Measurements from ENCODE around the gene PGGT1B. TPM values are rescaled to one million over a fixed set of nuclear protein-coding genes. Genes with fewer than 3 reads are reported as not detected.
A peak's percentile ranks its signal among the peaks of the same experiment; 100 is the strongest.
"Not testable (repeated sequence)": the region's sequence is repeated elsewhere in the genome, so short reads cannot be mapped to it uniquely, and the experiment has no call there.

Gene PGGT1B
- polyA plus RNA-seq, 2 donors = 2.0 to 5.9 TPM

GRCh38 chr5:115263078-115263380 lies 352 bp upstream of the PGGT1B start:
- Histone ChIP-seq H3K4me1 (ENCODE audit: control insufficient read depth in 2 of 2, insufficient read depth in 2 of 2, low read length in 1 of 2) (no peaks in the 10 kb centered on the region), H3K36me3 (ENCODE audit: control insufficient read depth in 2 of 2, insufficient read depth in 2 of 2, low read length in 1 of 2) (no peaks in the 10 kb centered on the region), H3K4me3 (ENCODE audit: low read depth in 1 of 2, low read length in 2 of 2) (peak overlapping the region; percentile 87 to 99), H3K9me3 (ENCODE audit: control insufficient read depth in 2 of 2, insufficient read depth in 1 of 2, low read depth in 1 of 2, low read length in 1 of 2) (no peaks in the 10 kb centered on the region), H3K27me3 (ENCODE audit: control insufficient read depth in 1 of 2, insufficient read depth in 2 of 2, low read length in 2 of 2) (no peaks in the 10 kb centered on the region), H3K27ac (ENCODE audit: low read depth in 2 of 2, low read length in 1 of 2) (peak overlapping the region; percentile 82 to 91)
- 45 to 49% methylated on average over 7 of the region's 7 CpGs for WGBS, 2 donors

GRCh38 chr5:115262011-115262320 lies 711 bp downstream of the PGGT1B start:
- no peaks in the 10 kb centered on the region for H3K27me3 ChIP-seq (ENCODE audit: control insufficient read depth in 1 of 2, insufficient read depth in 2 of 2, low read length in 2 of 2)
- WGBS, 2 donors = 1 to 4% methylated on average over 8 of the region's 8 CpGs
- H3K27ac ChIP-seq (ENCODE audit: low read depth in 2 of 2, low read length in 1 of 2) = peak overlapping the region; percentile 82 to 91
- H3K4me1 ChIP-seq (ENCODE audit: control insufficient read depth in 2 of 2, insufficient read depth in 2 of 2, low read length in 1 of 2) = no peaks in the 10 kb centered on the region
- H3K4me3 ChIP-seq (ENCODE audit: low read depth in 1 of 2, low read length in 2 of 2) = peak overlapping the region; percentile 87 to 99
- no peaks in the 10 kb centered on the region for H3K9me3 ChIP-seq (ENCODE audit: control insufficient read depth in 2 of 2, insufficient read depth in 1 of 2, low read depth in 1 of 2, low read length in 1 of 2)
- H3K36me3 ChIP-seq (ENCODE audit: control insufficient read depth in 2 of 2, insufficient read depth in 2 of 2, low read length in 1 of 2) = peaks cover 0 to 2% of the 10 kb centered on the region in 2 donors

DNA sequence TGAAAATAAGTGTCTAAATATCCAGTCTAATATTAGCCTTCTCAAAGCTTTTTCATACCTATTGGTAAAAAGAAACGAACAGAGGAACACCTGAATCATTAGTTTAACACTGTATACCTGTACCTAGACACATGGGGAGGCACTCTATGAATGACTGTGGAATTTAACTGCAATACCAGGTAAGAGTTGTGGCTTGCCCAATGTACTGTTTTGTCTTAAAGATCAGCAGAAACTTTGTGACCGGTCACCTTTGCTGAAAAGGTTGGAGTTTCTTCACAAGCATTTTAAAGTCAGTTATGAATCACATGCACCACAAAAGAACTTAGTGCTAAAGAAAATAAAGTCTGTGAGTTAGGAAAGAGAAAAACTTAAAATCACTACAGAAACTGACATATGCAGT lies 2.4 kb downstream of the PGGT1B start:
- WGBS, 2 donors = 78 to 80% methylated on average over 2 of the region's 2 CpGs
- no peaks in the 10 kb centered on the region for H3K27me3 ChIP-seq (ENCODE audit: control insufficient read depth in 1 of 2, insufficient read depth in 2 of 2, low read length in 2 of 2)
- H3K4me1 ChIP-seq (ENCODE audit: control insufficient read depth in 2 of 2, insufficient read depth in 2 of 2, low read length in 1 of 2) = no peaks in the 10 kb centered on the region
- H3K4me3 ChIP-seq (ENCODE audit: low read depth in 1 of 2, low read length in 2 of 2) = no peak overlapping the region
- peaks cover 0 to 2% of the 10 kb centered on the region in 2 donors for H3K36me3 ChIP-seq (ENCODE audit: control insufficient read depth in 2 of 2, insufficient read depth in 2 of 2, low read length in 1 of 2)
- no peak overlapping the region for H3K27ac ChIP-seq (ENCODE audit: low read depth in 2 of 2, low read length in 1 of 2)
- no peaks in the 10 kb centered on the region for H3K9me3 ChIP-seq (ENCODE audit: control insufficient read depth in 2 of 2, insufficient read depth in 1 of 2, low read depth in 1 of 2, low read length in 1 of 2)

GRCh38 chr5:115257981-115258380 lies 4.7 kb downstream of the PGGT1B start:
- Histone ChIP-seq H3K36me3 (ENCODE audit: control insufficient read depth in 2 of 2, insufficient read depth in 2 of 2, low read length in 1 of 2) (peaks cover 0 to 2% of the 10 kb centered on the region in 2 donors), H3K27me3 (ENCODE audit: control insufficient read depth in 1 of 2, insufficient read depth in 2 of 2, low read length in 2 of 2) (no peaks in the 10 kb centered on the region), H3K4me3 (ENCODE audit: low read depth in 1 of 2, low read length in 2 of 2) (no peak overlapping the region), H3K27ac (ENCODE audit: low read depth in 2 of 2, low read length in 1 of 2) (no peak overlapping the region), H3K4me1 (ENCODE audit: control insufficient read depth in 2 of 2, insufficient read depth in 2 of 2, low read length in 1 of 2) (no peaks in the 10 kb centered on the region), H3K9me3 (ENCODE audit: control insufficient read depth in 2 of 2, insufficient read depth in 1 of 2, low read depth in 1 of 2, low read length in 1 of 2) (no peaks in the 10 kb centered on the region)

DNA sequence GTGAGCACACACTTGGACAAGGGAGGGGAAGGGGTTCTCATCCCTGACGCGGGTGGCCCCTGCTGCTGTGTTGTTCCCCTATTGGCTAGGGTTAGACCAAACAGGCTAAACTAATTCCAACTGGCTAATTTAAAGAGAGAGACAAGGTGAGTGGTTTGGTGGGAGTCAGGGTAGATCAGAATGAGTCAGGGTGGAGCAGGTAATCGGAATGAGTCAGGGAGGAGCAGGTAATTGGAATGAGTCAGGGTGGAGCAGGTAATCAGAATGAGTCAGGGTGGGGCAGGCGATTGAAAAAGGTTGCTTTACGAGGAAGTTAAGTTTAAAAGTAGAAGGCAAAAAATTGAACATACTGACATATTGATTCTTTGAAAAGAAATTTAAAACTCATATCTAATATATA lies 13.3 kb downstream of the PGGT1B start:
- H3K4me3 ChIP-seq (ENCODE audit: low read depth in 1 of 2, low read length in 2 of 2); H3K27ac ChIP-seq (ENCODE audit: low read depth in 2 of 2, low read length in 1 of 2); H3K27me3 ChIP-seq (ENCODE audit: control insufficient read depth in 1 of 2, insufficient read depth in 2 of 2, low read length in 2 of 2); H3K4me1 ChIP-seq (ENCODE audit: control insufficient read depth in 2 of 2, insufficient read depth in 2 of 2, low read length in 1 of 2); H3K36me3 ChIP-seq (ENCODE audit: control insufficient read depth in 2 of 2, insufficient read depth in 2 of 2, low read length in 1 of 2); H3K9me3 ChIP-seq (ENCODE audit: control insufficient read depth in 2 of 2, insufficient read depth in 1 of 2, low read depth in 1 of 2, low read length in 1 of 2): not testable (repeated sequence)
- 58 to 71% methylated on average over 5 of the region's 5 CpGs for WGBS, 2 donors

GRCh38 chr5:115246361-115246991 lies 16.2 kb downstream of the PGGT1B start:
- Histone ChIP-seq H3K27ac (ENCODE audit: low read depth in 2 of 2, low read length in 1 of 2) (no peak overlapping the region), H3K36me3 (ENCODE audit: control insufficient read depth in 2 of 2, insufficient read depth in 2 of 2, low read length in 1 of 2) (no peaks in the 10 kb centered on the region), H3K4me1 (ENCODE audit: control insufficient read depth in 2 of 2, insufficient read depth in 2 of 2, low read length in 1 of 2) (no peaks in the 10 kb centered on the region), H3K27me3 (ENCODE audit: control insufficient read depth in 1 of 2, insufficient read depth in 2 of 2, low read length in 2 of 2) (no peaks in the 10 kb centered on the region), H3K9me3 (ENCODE audit: control insufficient read depth in 2 of 2, insufficient read depth in 1 of 2, low read depth in 1 of 2, low read length in 1 of 2) (no peaks in the 10 kb centered on the region), H3K4me3 (ENCODE audit: low read depth in 1 of 2, low read length in 2 of 2) (no peak overlapping the region)
- WGBS, 2 donors = 24 to 27% methylated on average over 3 of the region's 3 CpGs

- Histone ChIP-seq H3K9me3 (ENCODE audit: control insufficient read depth in 2 of 2, insufficient read depth in 1 of 2, low read depth in 1 of 2, low read length in 1 of 2) (no peaks in the 10 kb centered on the region), H3K27ac (ENCODE audit: low read depth in 2 of 2, low read length in 1 of 2) (no peak overlapping the region), H3K4me3 (ENCODE audit: low read depth in 1 of 2, low read length in 2 of 2) (no peak overlapping the region), H3K4me1 (ENCODE audit: control insufficient read depth in 2 of 2, insufficient read depth in 2 of 2, low read length in 1 of 2) (no peaks in the 10 kb centered on the region), H3K27me3 (ENCODE audit: control insufficient read depth in 1 of 2, insufficient read depth in 2 of 2, low read length in 2 of 2) (no peaks in the 10 kb centered on the region), H3K36me3 (ENCODE audit: control insufficient read depth in 2 of 2, insufficient read depth in 2 of 2, low read length in 1 of 2) (peaks cover 0 to 4% of the 10 kb centered on the region in 2 donors)
Measured at GRCh38 chr5:115243412-115243811, 19.3 kb downstream of the PGGT1B start.

DNA sequence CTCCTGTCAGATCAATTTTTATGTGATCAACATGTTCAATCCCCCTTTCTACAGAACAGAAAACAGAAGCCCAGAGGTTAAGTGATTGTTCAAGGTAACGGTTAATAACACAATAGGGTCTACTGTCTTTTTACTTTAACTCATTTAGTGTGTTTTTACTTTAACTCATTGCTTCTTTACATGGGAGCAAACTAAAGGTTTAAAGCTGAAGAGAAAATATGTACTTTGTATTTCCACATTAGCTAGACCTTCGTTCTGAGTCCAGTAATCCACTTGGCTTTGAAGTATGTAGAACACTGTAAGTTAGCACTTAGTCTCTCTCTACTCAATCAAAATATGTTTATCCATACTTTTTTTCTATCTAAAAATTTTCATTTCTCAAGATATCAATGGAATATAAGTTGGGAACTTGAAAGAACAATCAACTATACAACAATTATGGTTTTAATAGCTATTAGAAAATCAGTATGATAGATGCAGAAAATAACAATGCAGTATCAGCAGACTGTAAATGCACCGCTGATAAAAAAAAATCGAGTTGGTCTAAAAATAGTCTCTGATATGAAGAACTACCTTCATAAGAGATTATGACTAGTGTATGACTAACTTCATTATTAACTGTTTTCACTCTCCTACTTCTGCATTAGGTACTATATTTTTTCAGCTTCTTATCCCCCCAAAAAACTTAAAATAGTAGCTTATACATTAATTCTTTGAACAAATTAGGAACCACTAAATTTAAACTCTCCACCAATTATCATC lies 20.6 kb downstream of the PGGT1B start:
- Histone ChIP-seq H3K9me3 (ENCODE audit: control insufficient read depth in 2 of 2, insufficient read depth in 1 of 2, low read depth in 1 of 2, low read length in 1 of 2) (no peaks in the 10 kb centered on the region), H3K4me3 (ENCODE audit: low read depth in 1 of 2, low read length in 2 of 2) (no peak overlapping the region), H3K4me1 (ENCODE audit: control insufficient read depth in 2 of 2, insufficient read depth in 2 of 2, low read length in 1 of 2) (no peaks in the 10 kb centered on the region), H3K27ac (ENCODE audit: low read depth in 2 of 2, low read length in 1 of 2) (no peak overlapping the region), H3K36me3 (ENCODE audit: control insufficient read depth in 2 of 2, insufficient read depth in 2 of 2, low read length in 1 of 2) (peaks cover 0 to 4% of the 10 kb centered on the region in 2 donors), H3K27me3 (ENCODE audit: control insufficient read depth in 1 of 2, insufficient read depth in 2 of 2, low read length in 2 of 2) (no peaks in the 10 kb centered on the region)
- 59 to 70% methylated on average over 4 of the region's 4 CpGs for WGBS, 2 donors

- Histone ChIP-seq H3K4me1 (ENCODE audit: control insufficient read depth in 2 of 2, insufficient read depth in 2 of 2, low read length in 1 of 2) (no peaks in the 10 kb centered on the region), H3K36me3 (ENCODE audit: control insufficient read depth in 2 of 2, insufficient read depth in 2 of 2, low read length in 1 of 2) (peaks cover 0 to 4% of the 10 kb centered on the region in 2 donors), H3K9me3 (ENCODE audit: control insufficient read depth in 2 of 2, insufficient read depth in 1 of 2, low read depth in 1 of 2, low read length in 1 of 2) (no peaks in the 10 kb centered on the region), H3K27ac (ENCODE audit: low read depth in 2 of 2, low read length in 1 of 2) (no peak overlapping the region), H3K27me3 (ENCODE audit: control insufficient read depth in 1 of 2, insufficient read depth in 2 of 2, low read length in 2 of 2) (no peaks in the 10 kb centered on the region), H3K4me3 (ENCODE audit: low read depth in 1 of 2, low read length in 2 of 2) (no peak overlapping the region)
- WGBS, 2 donors = 78 to 84% methylated on average over 3 of the region's 3 CpGs
Measured at GRCh38 chr5:115237066-115237465, 25.6 kb downstream of the PGGT1B start.

DNA sequence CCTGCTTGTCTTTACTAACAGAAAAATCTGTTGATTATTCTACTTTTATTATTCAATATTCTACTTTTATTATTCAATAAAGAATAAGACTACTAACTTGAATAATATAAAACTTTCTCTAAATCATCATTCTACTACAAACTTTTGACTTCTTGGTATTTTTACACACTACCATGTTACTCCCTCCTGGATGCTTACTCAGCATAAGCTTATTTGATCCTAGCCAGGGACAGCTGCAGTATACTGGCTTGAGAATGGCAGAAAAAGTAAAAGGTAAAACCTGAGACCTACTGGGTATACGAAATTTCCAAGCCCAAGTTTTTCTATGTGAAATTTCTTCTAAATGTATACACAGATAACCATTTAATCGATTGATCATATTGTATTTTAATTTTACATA lies 26.1 kb downstream of the PGGT1B start:
- Histone ChIP-seq H3K4me3 (ENCODE audit: low read depth in 1 of 2, low read length in 2 of 2) (no peak overlapping the region), H3K36me3 (ENCODE audit: control insufficient read depth in 2 of 2, insufficient read depth in 2 of 2, low read length in 1 of 2) (peaks cover 0 to 4% of the 10 kb centered on the region in 2 donors), H3K27ac (ENCODE audit: low read depth in 2 of 2, low read length in 1 of 2) (no peak overlapping the region), H3K27me3 (ENCODE audit: control insufficient read depth in 1 of 2, insufficient read depth in 2 of 2, low read length in 2 of 2) (no peaks in the 10 kb centered on the region), H3K9me3 (ENCODE audit: control insufficient read depth in 2 of 2, insufficient read depth in 1 of 2, low read depth in 1 of 2, low read length in 1 of 2) (no peaks in the 10 kb centered on the region), H3K4me1 (ENCODE audit: control insufficient read depth in 2 of 2, insufficient read depth in 2 of 2, low read length in 1 of 2) (no peaks in the 10 kb centered on the region)
- 76 to 93% methylated on average over 2 of the region's 2 CpGs for WGBS, 2 donors
